GM12892 (cell line): ENCODE results near the gene GLIPR1L1.
A peak's percentile ranks its signal among the peaks of the same experiment; 100 is the strongest.

ENCODE experiments used
- DNase-seq: peaks from one replicate; pipeline ENCODE4 v3.0.0; 2011; ENCODE audit not compliant: insufficient read length
- FAIRE-seq: peaks from 2 replicates; lab custom pipeline; 2011; peaks lifted over from hg19 to GRCh38; lab: Jason Lieb, UNC
- POLR2A ChIP-seq: IDR thresholded peaks from 2 replicates; pipeline ENCODE4 v1.6.1; 2011; ENCODE audit warnings: low read depth, low read length, control low read depth
- POLR2AphosphoS5 ChIP-seq: IDR thresholded peaks from 2 replicates; pipeline ENCODE4 v1.6.1; 2011; ENCODE audit warnings: low read depth, low read length, control low read depth
- TAF1 ChIP-seq: IDR thresholded peaks from 2 replicates; pipeline ENCODE4 v1.6.1; 2011; ENCODE audit warnings: low read depth, mild to moderate bottlenecking, control low read depth, low read length, borderline replicate concordance

Gene GLIPR1L1

GRCh38 chr12:75366629-75367028 lies 32.2 kb downstream of the GLIPR1L1 start:
- DNase-seq = no peak
- TF ChIP-seq TAF1 (no peak), POLR2AphosphoS5 (no peak), POLR2A (no peak)
- no peak for FAIRE-seq

- FAIRE-seq (no peak), DNase-seq (no peak)
- TF ChIP-seq TAF1 (no peak), POLR2AphosphoS5 (no peak), POLR2A (no peak)
Measured at GRCh38 chr12:75374971-75375370, 40.5 kb downstream of the GLIPR1L1 start.

- no peak for DNase-seq
- TF ChIP-seq POLR2A = no peak
- no peak for TF ChIP-seq TAF1
- TF ChIP-seq POLR2AphosphoS5 = no peak
- no peak for FAIRE-seq
Measured at GRCh38 chr12:75378354-75378753, 43.9 kb downstream of the GLIPR1L1 start.

- TF ChIP-seq TAF1 = no peak
- no peak for TF ChIP-seq POLR2AphosphoS5
- no peak for TF ChIP-seq POLR2A
- no peak for DNase-seq
- peak; percentile 30 for FAIRE-seq
Measured at GRCh38 chr12:75389061-75389460, 54.6 kb downstream of the GLIPR1L1 start.

- TF ChIP-seq POLR2A (no peak), POLR2AphosphoS5 (no peak), TAF1 (no peak)
- no peak for DNase-seq
- FAIRE-seq = no peak
Measured at GRCh38 chr12:75389706-75390105, 55.2 kb downstream of the GLIPR1L1 start.

- TF ChIP-seq POLR2A = no peak
- TF ChIP-seq TAF1 = no peak
- TF ChIP-seq POLR2AphosphoS5 = no peak
- FAIRE-seq = no peak
- DNase-seq = no peak
Measured at GRCh38 chr12:75390156-75390898, 55.9 kb downstream of the GLIPR1L1 start.

- peak; percentile 63 for TF ChIP-seq POLR2A
- TF ChIP-seq TAF1 = peak; percentile 15; the same call in 1 of the 2 replicates
- TF ChIP-seq POLR2AphosphoS5 = peak; percentile 66
- peak; percentile 59 for DNase-seq
- FAIRE-seq = peak; percentile 100
Measured at GRCh38 chr12:75390899-75391538, 56.5 kb downstream of the GLIPR1L1 start, which contains the start of gene GLIPR1L2. GLIPR1L2 (plus strand) TSS chr12:75391089; CDS start chr12:75391117, 28 bp downstream.

- no peak for DNase-seq
- no peak for TF ChIP-seq POLR2A
- FAIRE-seq = no peak
Measured at GRCh38 chr12:75404231-75404630, 69.8 kb downstream of the GLIPR1L1 start.

- no peak for TF ChIP-seq TAF1
- no peak for TF ChIP-seq POLR2A
- no peak for TF ChIP-seq POLR2AphosphoS5
- FAIRE-seq = no peak
- no peak for DNase-seq
Measured at GRCh38 chr12:75407683-75408082, 73.2 kb downstream of the GLIPR1L1 start.

- FAIRE-seq = no peak
- DNase-seq = no peak
- TF ChIP-seq TAF1 = no peak
- no peak for TF ChIP-seq POLR2AphosphoS5
- no peak for TF ChIP-seq POLR2A
Measured at GRCh38 chr12:75409830-75410229, 75.4 kb downstream of the GLIPR1L1 start.

GRCh38 chr12:75414671-75415070 lies 80.2 kb downstream of the GLIPR1L1 start:
- FAIRE-seq = no peak

GRCh38 chr12:75419841-75420240 lies 85.4 kb downstream of the GLIPR1L1 start:
- TF ChIP-seq POLR2AphosphoS5 = no peak
- no peak for TF ChIP-seq TAF1
- TF ChIP-seq POLR2A = no peak
- DNase-seq (no peak), FAIRE-seq (no peak)

More at GRCh38 chr12:75414671-75415070, 80.2 kb downstream of the GLIPR1L1 start:
- TF ChIP-seq POLR2AphosphoS5 = no peak
- TF ChIP-seq TAF1 = no peak
- TF ChIP-seq POLR2A = no peak
- no peak for DNase-seq
